Ascending aorta (tissue), 2 donors: Measurements from ENCODE around the gene PPA1. TPM values are rescaled to one million over a fixed set of nuclear protein-coding genes. Genes with fewer than 3 reads are reported as not detected.

ENCODE experiments used
- DNase-seq, 2 donors: peaks; one replicate each; pipeline ENCODE4 v3.0.0-alpha.2; 2019; ENCODE audit warnings: low spot score in 2 of 2
- H3K27ac ChIP-seq, 2 donors: fragments of 200-600 bp; sonication (generic); one replicate each; pipeline ENCODE4 v1.5.1; 2016 to 2017; ENCODE audit warnings: mild to moderate bottlenecking in 1 of 2
- H3K27me3 ChIP-seq: fragments of 200-600 bp; sonication (generic); one replicate; pipeline ENCODE4 v1.5.1; 2017
- H3K36me3 ChIP-seq, 2 donors: fragments of 200-600 bp; sonication (generic); one replicate each; pipeline ENCODE4 v1.5.1; 2016
- H3K4me1 ChIP-seq, 2 donors: fragments of 200-600 bp; sonication (generic); one replicate each; pipeline ENCODE4 v1.5.1; 2016 to 2017; ENCODE audit warnings: mild to moderate bottlenecking in 1 of 2
- H3K4me3 ChIP-seq, 2 donors: fragments of 200-600 bp; sonication (generic); one replicate each; pipeline ENCODE4 v1.5.1; 2016 to 2017; ENCODE audit warnings: mild to moderate bottlenecking in 1 of 2
- H3K9me3 ChIP-seq, 2 donors: fragments of 200-600 bp; sonication (generic); one replicate each; pipeline ENCODE4 v1.5.1; 2016
- intact Hi-C: fragments of 100-400 bp; cut with DNase I; formaldehyde crosslinking; loops from one replicate; pipeline ENCODE4 v1.15.1; 2023
- total RNA-seq: library from RNA; depleted of rRNA; stranded (reverse); fragments of >200 nt; gene quantifications from one replicate; pipeline ENCODE4 v1.1.0, GENCODE V29; 2016
- TF ChIP-seq, protein P1 (sequence below), 3 experiments: fragments of 200-600 bp in 2 of 3; fragments of 450-650 bp in 1 of 3; sonication (generic) in 2 of 3; IDR thresholded peaks; one replicate each; pipeline ENCODE4 v1.5.1; 2016 to 2019; ENCODE audit warnings: antibody characterized with exemption in 3 of 3, mild to moderate bottlenecking in 1 of 3, moderate library complexity in 1 of 3

PPA1 gene
- total RNA-seq, 1 donor from 2014 or later, result 66.4 TPM

DNA sequence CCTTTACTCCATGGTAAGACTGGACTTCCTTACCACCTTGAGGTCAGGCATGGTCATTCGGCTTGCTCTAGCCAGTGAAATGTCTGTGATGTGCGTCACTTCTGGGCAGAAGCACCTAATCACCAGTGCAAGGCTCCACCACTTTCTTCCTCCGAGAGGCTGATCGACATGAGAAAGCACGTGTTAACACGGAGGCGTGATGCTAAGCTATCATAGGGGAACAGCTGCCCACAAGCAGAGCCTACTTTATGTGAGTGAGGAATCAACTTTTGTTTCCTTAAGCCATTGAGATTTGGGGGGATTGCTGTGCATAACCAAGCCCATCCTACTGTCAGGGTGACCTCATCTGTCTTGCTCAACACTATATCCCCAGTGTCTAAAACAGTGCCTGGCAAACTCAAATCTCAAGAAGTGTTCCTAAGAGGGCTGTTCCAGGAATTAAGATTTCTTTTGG, 39.8 kb downstream of the PPA1 start:
- Histone ChIP-seq H3K27me3 (no peaks in the 10 kb centered on the region), H3K4me3 (no peak overlapping the region), H3K9me3 (no peaks in the 10 kb centered on the region), H3K27ac (no peak overlapping the region), H3K4me1 (no peaks in the 10 kb centered on the region), H3K36me3 (peaks cover 0 to 2% of the 10 kb centered on the region in 2 donors)
- intact Hi-C loops, result no loop called here
- TF ChIP-seq, protein P1, sequence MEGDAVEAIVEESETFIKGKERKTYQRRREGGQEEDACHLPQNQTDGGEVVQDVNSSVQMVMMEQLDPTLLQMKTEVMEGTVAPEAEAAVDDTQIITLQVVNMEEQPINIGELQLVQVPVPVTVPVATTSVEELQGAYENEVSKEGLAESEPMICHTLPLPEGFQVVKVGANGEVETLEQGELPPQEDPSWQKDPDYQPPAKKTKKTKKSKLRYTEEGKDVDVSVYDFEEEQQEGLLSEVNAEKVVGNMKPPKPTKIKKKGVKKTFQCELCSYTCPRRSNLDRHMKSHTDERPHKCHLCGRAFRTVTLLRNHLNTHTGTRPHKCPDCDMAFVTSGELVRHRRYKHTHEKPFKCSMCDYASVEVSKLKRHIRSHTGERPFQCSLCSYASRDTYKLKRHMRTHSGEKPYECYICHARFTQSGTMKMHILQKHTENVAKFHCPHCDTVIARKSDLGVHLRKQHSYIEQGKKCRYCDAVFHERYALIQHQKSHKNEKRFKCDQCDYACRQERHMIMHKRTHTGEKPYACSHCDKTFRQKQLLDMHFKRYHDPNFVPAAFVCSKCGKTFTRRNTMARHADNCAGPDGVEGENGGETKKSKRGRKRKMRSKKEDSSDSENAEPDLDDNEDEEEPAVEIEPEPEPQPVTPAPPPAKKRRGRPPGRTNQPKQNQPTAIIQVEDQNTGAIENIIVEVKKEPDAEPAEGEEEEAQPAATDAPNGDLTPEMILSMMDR (IDR thresholded peaks at IDR 0.05), result no peak
- DNase-seq, result no peak

DNA sequence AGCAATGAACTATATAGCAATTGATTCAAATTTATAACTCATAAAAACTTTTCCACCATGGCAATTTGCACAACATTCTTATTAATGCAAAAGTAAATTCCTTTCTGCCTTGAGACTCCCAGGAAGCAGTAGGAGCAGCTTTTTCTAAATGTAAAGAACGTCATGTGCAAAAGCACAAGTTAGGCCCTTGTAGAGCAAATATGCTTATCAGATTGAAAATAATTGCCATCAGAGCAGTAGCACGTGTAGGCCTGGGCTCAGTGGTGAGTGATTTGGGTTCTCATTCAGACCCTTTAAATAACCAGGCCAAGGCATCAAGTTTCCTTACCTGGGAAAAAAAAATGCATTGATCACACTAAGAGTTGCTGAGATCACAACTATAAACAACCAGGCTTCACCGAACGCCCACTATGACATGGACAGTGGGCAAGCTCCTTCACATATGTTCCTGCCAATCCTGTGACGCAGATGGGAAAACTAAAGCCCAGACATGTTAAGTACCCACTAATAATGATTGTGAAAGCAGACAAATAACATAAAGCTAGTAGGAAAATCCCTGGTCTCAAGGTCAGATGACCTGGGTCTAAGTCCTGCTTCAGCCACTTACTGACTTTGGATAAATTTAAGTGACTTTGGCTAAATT, 40.8 kb downstream of the PPA1 start:
- no peak for DNase-seq
- H3K36me3 ChIP-seq, result no peaks in the 10 kb centered on the region
- no peak overlapping the region for H3K4me3 ChIP-seq
- H3K9me3 ChIP-seq, result no peaks in the 10 kb centered on the region
- TF ChIP-seq, protein P1 (IDR thresholded peaks at IDR 0.05), result no peak
- no peak overlapping the region for H3K27ac ChIP-seq
- intact Hi-C loops, result no loop called here
- H3K4me1 ChIP-seq, result no peaks in the 10 kb centered on the region
- H3K27me3 ChIP-seq, result no peaks in the 10 kb centered on the region

DNA sequence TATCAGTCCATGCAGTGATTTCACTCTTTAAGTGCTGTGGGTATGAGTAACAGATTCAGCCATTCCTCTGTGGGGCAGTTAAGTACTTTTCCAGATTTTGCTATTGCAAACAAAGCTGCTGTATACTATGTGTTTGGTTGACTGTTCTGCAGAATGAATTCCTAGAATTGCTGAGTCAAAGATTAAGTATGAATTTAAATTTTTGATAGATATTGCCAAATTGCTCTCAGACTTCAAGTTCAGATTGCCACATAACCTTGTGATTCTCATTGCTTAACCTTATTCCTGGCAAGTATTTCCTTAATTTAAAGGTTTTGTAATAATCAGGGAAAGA, 41.3 kb downstream of the PPA1 start:
- Histone ChIP-seq H3K27me3 (no peaks in the 10 kb centered on the region), H3K4me3 (no peak overlapping the region), H3K36me3 (no peaks in the 10 kb centered on the region), H3K27ac (no peak overlapping the region), H3K4me1 (no peaks in the 10 kb centered on the region), H3K9me3 (no peaks in the 10 kb centered on the region)
- intact Hi-C loops, result no loop called here
- DNase-seq, result no peak
- TF ChIP-seq, protein P1 (IDR thresholded peaks at IDR 0.05), result no peak

DNA sequence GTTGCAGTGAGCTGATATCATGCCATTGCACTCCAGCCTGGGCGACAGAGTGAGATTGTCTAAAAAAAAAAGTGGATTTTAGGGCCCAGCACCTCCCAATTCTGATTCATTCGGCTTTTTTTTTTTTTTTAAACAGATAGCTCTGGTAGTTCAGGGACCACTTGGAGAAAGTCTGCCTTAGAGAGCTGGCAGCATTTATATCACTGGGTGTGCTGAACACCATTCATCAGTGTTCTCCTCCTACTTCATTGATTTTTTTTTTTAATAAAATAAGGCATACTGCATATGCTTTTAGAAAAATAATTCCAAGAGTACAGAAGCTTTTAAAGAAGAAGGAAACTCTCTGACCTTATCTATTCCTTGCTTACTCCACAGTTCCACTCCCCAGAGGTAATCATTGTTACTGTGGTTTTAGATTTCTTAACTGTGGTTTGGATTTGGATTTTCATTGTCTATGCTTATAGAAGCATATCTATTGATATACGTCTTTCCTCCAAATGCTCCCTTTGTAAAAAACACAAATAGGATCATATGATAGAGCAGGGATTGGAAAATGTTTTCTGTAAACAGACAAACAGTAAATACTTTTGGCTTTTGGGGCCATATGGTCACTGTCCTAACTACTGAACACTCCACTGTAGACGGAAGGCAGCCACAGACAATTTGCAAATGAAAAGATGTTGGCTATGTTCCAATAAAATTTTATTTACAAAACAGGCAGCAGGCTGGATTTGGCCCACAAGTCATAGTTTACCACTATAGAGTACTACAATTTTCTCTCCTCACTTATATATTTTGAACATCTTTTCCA, 41.9 kb downstream of the PPA1 start:
- H3K36me3 ChIP-seq, result no peaks in the 10 kb centered on the region
- DNase-seq, result no peak
- H3K9me3 ChIP-seq, result no peaks in the 10 kb centered on the region
- no peak overlapping the region for H3K27ac ChIP-seq
- intact Hi-C loops, result no loop called here
- no peaks in the 10 kb centered on the region for H3K27me3 ChIP-seq
- no peak overlapping the region for H3K4me3 ChIP-seq
- H3K4me1 ChIP-seq, result no peaks in the 10 kb centered on the region
- TF ChIP-seq, protein P1 (IDR thresholded peaks at IDR 0.05), result no peak

DNA sequence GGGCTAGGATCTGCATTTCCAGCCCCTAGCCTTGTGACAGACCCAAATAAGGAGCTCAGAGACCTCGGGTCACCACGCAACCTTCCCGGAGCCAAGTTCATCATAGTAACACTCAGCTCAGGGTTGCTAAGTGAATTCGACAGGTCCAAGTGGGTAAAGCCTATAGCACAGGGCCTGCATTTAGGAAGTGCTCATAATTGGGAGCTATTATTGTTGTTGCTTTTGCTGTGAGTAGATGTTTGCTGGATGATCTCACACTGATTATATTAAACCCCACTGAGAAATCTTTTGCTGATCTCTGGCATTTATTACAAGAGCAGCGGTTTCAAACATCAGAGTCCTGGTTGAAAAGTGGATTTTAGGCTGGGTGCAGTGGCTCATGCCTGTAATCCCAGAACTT, 42.6 kb downstream of the PPA1 start:
- no peak overlapping the region for H3K27ac ChIP-seq
- H3K27me3 ChIP-seq, result no peaks in the 10 kb centered on the region
- no peaks in the 10 kb centered on the region for H3K9me3 ChIP-seq
- no peak overlapping the region for H3K4me3 ChIP-seq
- DNase-seq, result no peak
- H3K4me1 ChIP-seq, result no peaks in the 10 kb centered on the region
- intact Hi-C loops, result no loop called here
- H3K36me3 ChIP-seq, result no peaks in the 10 kb centered on the region
- TF ChIP-seq, protein P1 (IDR thresholded peaks at IDR 0.05), result no peak
